GM12878 (cell line): ENCODE measurements around the gene THADA. TPM values are rescaled to one million over a fixed set of nuclear protein-coding genes. Genes with fewer than 3 reads are reported as not detected.

Experiments
- ATAC-seq: fragments of 200-7000 bp; cut with Tn5 transposase; 3 replicates; pipeline ENCODE4 v1.9.1; 2020; ENCODE audit warnings: mild to moderate bottlenecking, moderate library complexity
- BruUV-seq: library from RNA; stranded (reverse); fragments of 400-500 nt; replicated peaks from 2 replicates; lab custom pipeline; 2021; lab: Mats Ljungman, UMichigan
- CTCF ChIA-PET: fragments of 300-600 bp; sonication (Branson Sonifier 250); formaldehyde crosslinking; extraction: SDS; loops from one replicate; lab custom pipeline; 2021; ENCODE audit warnings: inconsistent platforms; lab: Yijun Ruan, JAX
- POLR2A ChIA-PET: fragments of 350-600 bp; formaldehyde crosslinking; extraction: SDS; loops from one replicate; lab custom pipeline; 2021; ENCODE audit warnings: inconsistent platforms; lab: Charles Lee
- RAD21 ChIA-PET: fragments of 300-600 bp; sonication (Branson Sonifier 250); formaldehyde crosslinking; loops from one replicate; lab custom pipeline; 2023; ENCODE audit warnings: antibody characterized with exemption; ENCODE audit not compliant: unreplicated experiment; lab: Charles Lee
- SMC1A ChIA-PET: fragments of 300-600 bp; sonication (Branson Sonifier 250); formaldehyde crosslinking; loops from one replicate; lab custom pipeline; 2023; ENCODE audit not compliant: unreplicated experiment, uncharacterized antibody; lab: Charles Lee
- DNase-seq: peaks from one replicate; pipeline ENCODE4 v3.0.0-alpha.2; 2011; ENCODE audit warnings: low read depth, low spot score
- FAIRE-seq: peaks from 3 replicates; lab custom pipeline; 2011; peaks lifted over from hg19 to GRCh38; lab: Jason Lieb, UNC
- H2AFZ ChIP-seq: 2 replicates; pipeline ENCODE4 v1.6.0; 2011; ENCODE audit warnings: low read depth, low read length, control low read depth; ENCODE audit not compliant: control insufficient read depth
- H3K27ac ChIP-seq: 2 replicates; pipeline ENCODE4 v1.5.1; 2011; ENCODE audit warnings: control low read depth; ENCODE audit not compliant: control insufficient read depth, insufficient read depth
- H3K27me3 ChIP-seq, 2 experiments: replicated peaks in 1 of 2; 2 replicates each; pipeline versions ENCODE4 v1.6.0 to v1.6.1; 2011; ENCODE audit warnings: low read length in 1 of 2; ENCODE audit not compliant: control insufficient read depth in 2 of 2, insufficient read depth in 2 of 2
- H3K36me3 ChIP-seq, 2 experiments: 2 replicates each; pipeline ENCODE4 v1.5.1; 2011; ENCODE audit warnings: low read length in 1 of 2; ENCODE audit not compliant: control insufficient read depth in 2 of 2, insufficient read depth in 2 of 2
- H3K4me1 ChIP-seq: 2 replicates; pipeline ENCODE4 v1.6.1; 2011; ENCODE audit warnings: mild to moderate bottlenecking, low read length, moderate library complexity, mixed read lengths; ENCODE audit not compliant: control insufficient read depth, insufficient read depth
- H3K4me2 ChIP-seq: 2 replicates; pipeline ENCODE4 v1.6.0; 2011; ENCODE audit warnings: control low read depth; ENCODE audit not compliant: control insufficient read depth, insufficient read depth
- H3K4me3 ChIP-seq: fragments of 200-600 bp; sonication (generic); 2 replicates; pipeline ENCODE4 v1.5.1; 2016
- H3K79me2 ChIP-seq: 2 replicates; pipeline ENCODE4 v1.6.0; 2011; ENCODE audit warnings: low read length; ENCODE audit not compliant: control insufficient read depth, insufficient read depth
- H3K9ac ChIP-seq: 2 replicates; pipeline ENCODE4 v1.8.0; 2011; ENCODE audit warnings: low read length, control low read depth, mixed read lengths; ENCODE audit not compliant: control insufficient read depth, insufficient read depth
- H3K9me3 ChIP-seq: replicated peaks from 3 replicates; pipeline ENCODE4 v1.5.1; 2011; ENCODE audit warnings: mild to moderate bottlenecking, low read length; ENCODE audit not compliant: control insufficient read depth, insufficient read depth
- H4K20me1 ChIP-seq: 2 replicates; pipeline ENCODE4 v1.6.0; 2011; ENCODE audit not compliant: control insufficient read depth, insufficient read depth
- FOXM1 ChIP-seq: IDR thresholded peaks from 2 replicates; pipeline ENCODE4 v1.6.1; 2012; ENCODE audit warnings: low read depth, mild to moderate bottlenecking, inconsistent platforms, low read length, moderate library complexity
- HDGF ChIP-seq: fragments of 450-650 bp; IDR thresholded peaks from 2 replicates; pipeline ENCODE4 v1.6.1; 2016; ENCODE audit warnings: antibody characterized with exemption
- MTA3 ChIP-seq: IDR thresholded peaks from 2 replicates; pipeline ENCODE4 v1.6.1; 2012; ENCODE audit warnings: low read length, inconsistent platforms, borderline replicate concordance
- MYB ChIP-seq: fragments of 150-350 bp; IDR thresholded peaks from 2 replicates; pipeline ENCODE4 v1.6.1; 2014; ENCODE audit warnings: mild to moderate bottlenecking, low read depth, low read length, borderline replicate concordance
- PAX8 ChIP-seq: fragments of 450-650 bp; IDR thresholded peaks from 2 replicates; pipeline ENCODE4 v1.6.1; 2017; ENCODE audit warnings: mild to moderate bottlenecking, moderate library complexity
- POLR2AphosphoS5 ChIP-seq: IDR thresholded peaks from 2 replicates; pipeline ENCODE4 v1.6.1; 2011; ENCODE audit warnings: mild to moderate bottlenecking, low read length, inconsistent platforms
- STAT3 ChIP-seq: IDR thresholded peaks from 2 replicates; pipeline ENCODE4 v1.6.1; 2011; ENCODE audit warnings: low read depth, low read length, improper control_type of control experiment
- WGBS: methylation state at CpG from one replicate; pipeline ENCODE4 v1.1.6; 2016; ENCODE audit warnings: low lambda C conversion rate; ENCODE audit not compliant: insufficient replicate concordance, insufficient coverage; ENCODE audit errors: missing lambda C conversion rate; 5-methylcytosine and 5-hydroxymethylcytosine counted together
- in situ Hi-C: fragments of 300-500 bp; cut with MboI; formaldehyde crosslinking; loops from 9 replicates; pipeline ENCODE4 v1.14.3; 2018; ENCODE audit warnings: mixed read lengths
- intact Hi-C: fragments of 100-400 bp; cut with micrococcal nuclease; formaldehyde crosslinking; loops from one replicate; pipeline ENCODE4 v1.14.2; 2022; ENCODE audit not compliant: unreplicated experiment
- polyA plus RNA-seq, 11 experiments: library from polyadenylated mRNA; depleted of rRNA in 4 of 11; unstranded in 6 of 11; stranded (reverse) in 5 of 11; fragments of >200 nt; fragmentation: Nextera tagmentation in 4 of 11; fragmentation: Illumina TruSeq in 1 of 11; extraction: Ambion mirVana in 4 of 11; extraction: Trizol in 1 of 11; gene quantifications; 1 replicate in 1 of 11; 2 replicates in 10 of 11; pipeline versions ENCODE4 v1.2.1 to v1.2.3, GENCODE V29; 2011 to 2016; ENCODE audit warnings: inconsistent platforms in 2 of 11, missing spikeins in 2 of 11, low read depth in 1 of 11
- total RNA-seq, 4 experiments: library from RNA; depleted of rRNA in 3 of 4; stranded (reverse); fragments of >200 nt in 3 of 4; fragmentation: Illumina TruSeq in 1 of 4; extraction: Trizol in 1 of 4; gene quantifications; 2 replicates each; pipeline versions ENCODE4 v1.2.1 to v1.2.3, GENCODE V29; 2013 to 2021
- TF ChIP-seq, protein P1 (sequence below): fragments of 450-650 bp; IDR thresholded peaks from 2 replicates; pipeline ENCODE4 v1.6.1; 2017; ENCODE audit warnings: borderline replicate concordance

Gene THADA
- total and polyA plus RNA-seq, 10 of the 15 experiments (the other 5 are each of a cell fraction or from before 2014, with no cell fraction given) = 14.6 to 33.2 (median 23.2) TPM

- TF ChIP-seq FOXM1 = no peak
- TF ChIP-seq MYB = no peak
- TF ChIP-seq, protein P1, sequence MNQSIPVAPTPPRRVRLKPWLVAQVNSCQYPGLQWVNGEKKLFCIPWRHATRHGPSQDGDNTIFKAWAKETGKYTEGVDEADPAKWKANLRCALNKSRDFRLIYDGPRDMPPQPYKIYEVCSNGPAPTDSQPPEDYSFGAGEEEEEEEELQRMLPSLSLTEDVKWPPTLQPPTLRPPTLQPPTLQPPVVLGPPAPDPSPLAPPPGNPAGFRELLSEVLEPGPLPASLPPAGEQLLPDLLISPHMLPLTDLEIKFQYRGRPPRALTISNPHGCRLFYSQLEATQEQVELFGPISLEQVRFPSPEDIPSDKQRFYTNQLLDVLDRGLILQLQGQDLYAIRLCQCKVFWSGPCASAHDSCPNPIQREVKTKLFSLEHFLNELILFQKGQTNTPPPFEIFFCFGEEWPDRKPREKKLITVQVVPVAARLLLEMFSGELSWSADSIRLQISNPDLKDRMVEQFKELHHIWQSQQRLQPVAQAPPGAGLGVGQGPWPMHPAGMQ = no peak
- no peak for TF ChIP-seq PAX8
- TF ChIP-seq STAT3 = no peak
Measured at GRCh38 chr2:43331422-43331821, 264.4 kb downstream of the THADA start (continued).

GRCh38 chr2:43329637-43330036 is 266.2 kb downstream of the THADA start:
- H3K79me2 ChIP-seq = no peaks in the 10 kb centered on the region
- ChIA-PET RAD21 (interaction anchor here (1.4 kb wide), 1 partner anchor 155 kb away, joined by 3 read pairs; no protein-coding TSS in a partner anchor), CTCF (interaction anchor here (1.8 kb wide), 1 partner anchor 35 kb away, joined by 6 read pairs; no protein-coding TSS in a partner anchor), POLR2A (no interaction called here), SMC1A (interaction anchor here (0.6 to 2.8 kb wide), 3 partner anchors 9 to 211 kb away, joined by 3 to 8 read pairs (median 4); no protein-coding TSS in a partner anchor)
- no peak overlapping the region for H3K9ac ChIP-seq
- no peaks in the 10 kb centered on the region for H3K9me3 ChIP-seq
- DNase-seq (no peak), ATAC-seq (no peak), FAIRE-seq (no peak)
- H3K4me2 ChIP-seq = no peak overlapping the region
- 93% methylated on average over 5 of the region's 5 CpGs for WGBS
- no TSS peak for BruUV-seq
- no peak overlapping the region for H3K4me3 ChIP-seq
- intact Hi-C loops = no loop called here
- in situ Hi-C loops = no loop called here
- H3K27me3 ChIP-seq = no peaks in the 10 kb centered on the region
- no peaks in the 10 kb centered on the region for H4K20me1 ChIP-seq
- H3K36me3 ChIP-seq = peaks cover 0 to 2% of the 10 kb centered on the region in 2 experiments; a peak in 2 of 4 replicates
- TF ChIP-seq HDGF = no peak
- no peak for TF ChIP-seq POLR2AphosphoS5
- TF ChIP-seq MTA3 = no peak
- H3K27ac ChIP-seq = no peak overlapping the region
- H2AFZ ChIP-seq = no peak overlapping the region
- H3K4me1 ChIP-seq = peaks cover 5% of the 10 kb centered on the region; the same call in 1 of the 2 replicates
